HG02571 (cell line): ENCODE data around the gene B3GALNT2.
"Not testable (repeated sequence)": the region's sequence is repeated elsewhere in the genome, so short reads cannot be mapped to it uniquely, and the experiment has no call there.

Experiments used
- ATAC-seq: cut with Tn5 transposase; IDR thresholded peaks from one replicate; pipeline ENCODE4 v1.9.1; 2021; ENCODE audit warnings: mild to moderate bottlenecking, moderate library complexity; ENCODE audit not compliant: unreplicated experiment

Gene B3GALNT2

GRCh38 chr1:235504122-235504493 is at the start of gene B3GALNT2:
Gene B3GALNT2, minus strand, starts transcription at chr1:235504452. Its CDS starts 200 bp downstream, at chr1:235504252.
- peak; percentile 42 for ATAC-seq

GRCh38 chr1:235553112-235553551 is 48.9 kb upstream of the B3GALNT2 start:
- ATAC-seq, result no peak

- ATAC-seq, result no peak
Measured at GRCh38 chr1:235552146-235552716, 48.0 kb upstream of the B3GALNT2 start.

- no peak for ATAC-seq
Measured at GRCh38 chr1:235549351-235550139, 45.3 kb upstream of the B3GALNT2 start.

- ATAC-seq, result not testable (repeated sequence)
Measured at GRCh38 chr1:235546369-235547155, 42.3 kb upstream of the B3GALNT2 start.

- no peak for ATAC-seq
Measured at GRCh38 chr1:235545292-235545930, 41.2 kb upstream of the B3GALNT2 start.

- ATAC-seq, result not testable (repeated sequence)
Measured at GRCh38 chr1:235542845-235543244, 38.6 kb upstream of the B3GALNT2 start.

GRCh38 chr1:235533476-235534168 is 29.4 kb upstream of the B3GALNT2 start:
- no peak for ATAC-seq

- ATAC-seq, result no peak
Measured at GRCh38 chr1:235532360-235532759, 28.1 kb upstream of the B3GALNT2 start.

GRCh38 chr1:235527196-235527814 is 23.1 kb upstream of the B3GALNT2 start:
- no peak for ATAC-seq

GRCh38 chr1:235525314-235525713 is 21.1 kb upstream of the B3GALNT2 start:
- no peak for ATAC-seq

- ATAC-seq, result no peak
Measured at GRCh38 chr1:235516862-235517446, 12.7 kb upstream of the B3GALNT2 start.

GRCh38 chr1:235515844-235516512 is 11.7 kb upstream of the B3GALNT2 start:
- ATAC-seq, result no peak

GRCh38 chr1:235513495-235514366 is 9.5 kb upstream of the B3GALNT2 start:
- ATAC-seq, result no peak

GRCh38 chr1:235511470-235512240 is 7.4 kb upstream of the B3GALNT2 start:
- no peak for ATAC-seq

- no peak for ATAC-seq
Measured at GRCh38 chr1:235510823-235511222, 6.6 kb upstream of the B3GALNT2 start.

- ATAC-seq, result no peak
Measured at GRCh38 chr1:235507623-235508022, 3.4 kb upstream of the B3GALNT2 start.
